H54 (cell line): Measurements from ENCODE around the gene LGR6.

Source experiments
- DNase-seq: peaks from one replicate; pipeline ENCODE4 v3.0.0; 2011; ENCODE audit warnings: low spot score, mixed read lengths; ENCODE audit not compliant: insufficient read length
- FAIRE-seq: peaks from 3 replicates; lab custom pipeline; 2011; peaks lifted over from hg19 to GRCh38; lab: Jason Lieb, UNC
- POLR2A ChIP-seq: IDR thresholded peaks from 2 replicates; pipeline ENCODE4 v1.6.1; 2011; ENCODE audit warnings: low read depth, mild to moderate bottlenecking, low read length

LGR6 gene

GRCh38 chr1:202266061-202266765, 72.6 kb downstream of the LGR6 start:
- FAIRE-seq, result no peak
- no peak for TF ChIP-seq POLR2A
- no peak for DNase-seq

- TF ChIP-seq POLR2A, result no peak
Observed at GRCh38 chr1:202268032-202268431, 74.4 kb downstream of the LGR6 start.

GRCh38 chr1:202268817-202269216, 75.2 kb downstream of the LGR6 start:
- no peak for TF ChIP-seq POLR2A
- DNase-seq, result no peak
- FAIRE-seq, result no peak

More at GRCh38 chr1:202268032-202268431, 74.4 kb downstream of the LGR6 start:
- FAIRE-seq, result no peak
- DNase-seq, result no peak

- FAIRE-seq (no peak), DNase-seq (no peak)
- no peak for TF ChIP-seq POLR2A
Observed at GRCh38 chr1:202270871-202271326, 77.3 kb downstream of the LGR6 start.

GRCh38 chr1:202272103-202272845, 78.7 kb downstream of the LGR6 start:
- no peak for FAIRE-seq
- no peak for DNase-seq
- TF ChIP-seq POLR2A, result no peak

- no peak for FAIRE-seq
- no peak for DNase-seq
- no peak for TF ChIP-seq POLR2A
Observed at GRCh38 chr1:202274611-202275010, 81.0 kb downstream of the LGR6 start.

GRCh38 chr1:202275061-202275770, 81.6 kb downstream of the LGR6 start:
- no peak for FAIRE-seq
- TF ChIP-seq POLR2A, result no peak
- DNase-seq, result no peak

GRCh38 chr1:202276081-202276715, 82.6 kb downstream of the LGR6 start:
- TF ChIP-seq POLR2A, result no peak
- FAIRE-seq, result no peak
- DNase-seq, result no peak

- no peak for FAIRE-seq
- no peak for DNase-seq
- TF ChIP-seq POLR2A, result no peak
Observed at GRCh38 chr1:202276920-202277319, 83.3 kb downstream of the LGR6 start.

GRCh38 chr1:202278751-202279150, 85.2 kb downstream of the LGR6 start:
- no peak for TF ChIP-seq POLR2A
- DNase-seq, result no peak
- no peak for FAIRE-seq

GRCh38 chr1:202279806-202280205, 86.2 kb downstream of the LGR6 start:
- no peak for FAIRE-seq
- no peak for TF ChIP-seq POLR2A
- no peak for DNase-seq

- FAIRE-seq (no peak), DNase-seq (no peak)
- no peak for TF ChIP-seq POLR2A
Observed at GRCh38 chr1:202280595-202280994, 87.0 kb downstream of the LGR6 start.

GRCh38 chr1:202281316-202282024, 87.9 kb downstream of the LGR6 start:
- DNase-seq (peak; percentile 30), FAIRE-seq (no peak)
- no peak for TF ChIP-seq POLR2A
